Mesenchymal stem cell (in vitro differentiated cells and primary cell): Measurements from ENCODE around the gene KCNE4.

Experiments used
- DNase-seq: peaks from one replicate; pipeline ENCODE4 v3.0.0-alpha.2; 2013
- H2AFZ ChIP-seq: one replicate; pipeline ENCODE4 v1.6.1; 2013; ENCODE audit warnings: low read depth, mild to moderate bottlenecking, control low read depth, inconsistent platforms, low read length, moderate library complexity
- H2AK5ac ChIP-seq: 2 replicates; pipeline ENCODE4 v1.6.1; 2013; ENCODE audit warnings: low read length, moderate library complexity, mild to moderate bottlenecking, inconsistent platforms; ENCODE audit not compliant: severe bottlenecking
- H2BK120ac ChIP-seq: one replicate; pipeline ENCODE4 v1.6.1; 2013; ENCODE audit warnings: low read depth, mild to moderate bottlenecking, inconsistent platforms, low read length, moderate library complexity
- H2BK12ac ChIP-seq, 2 experiments: one replicate each; pipeline ENCODE4 v1.6.1; 2013; ENCODE audit warnings: inconsistent platforms in 2 of 2, low read length in 2 of 2, mild to moderate bottlenecking in 2 of 2, moderate library complexity in 2 of 2, control low read depth in 1 of 2
- H2BK15ac ChIP-seq: one replicate; pipeline ENCODE4 v1.6.1; 2013; ENCODE audit warnings: mild to moderate bottlenecking, low read depth, inconsistent platforms; ENCODE audit not compliant: poor library complexity, severe bottlenecking
- H2BK5ac ChIP-seq: 2 replicates; pipeline ENCODE4 v1.6.1; 2013; ENCODE audit warnings: low read depth, mild to moderate bottlenecking, low read length, control low read depth, inconsistent platforms; ENCODE audit not compliant: poor library complexity, severe bottlenecking
- H3K14ac ChIP-seq, 2 experiments: one replicate each; pipeline ENCODE4 v1.6.1; 2013; ENCODE audit warnings: inconsistent platforms in 2 of 2, low read length in 2 of 2, control low read depth in 1 of 2, mild to moderate bottlenecking in 1 of 2, moderate library complexity in 1 of 2
- H3K18ac ChIP-seq, 2 experiments: one replicate each; pipeline ENCODE4 v1.6.1; 2013; ENCODE audit warnings: inconsistent platforms in 2 of 2, low read length in 2 of 2, control low read depth in 1 of 2, low read depth in 1 of 2, mild to moderate bottlenecking in 1 of 2
- H3K23ac ChIP-seq, 2 experiments: one replicate each; pipeline ENCODE4 v1.6.1; 2013; ENCODE audit warnings: inconsistent platforms in 2 of 2, low read length in 2 of 2, mild to moderate bottlenecking in 2 of 2, moderate library complexity in 2 of 2, control low read depth in 1 of 2
- H3K27ac ChIP-seq: 2 replicates; pipeline ENCODE4 v1.5.1; 2013; ENCODE audit warnings: mild to moderate bottlenecking, moderate library complexity, low read length, control low read depth, inconsistent platforms; ENCODE audit not compliant: poor library complexity, severe bottlenecking
- H3K27me3 ChIP-seq, 2 experiments: 2 replicates each; pipeline versions ENCODE4 v1.6.1 to v1.7.0; 2013; ENCODE audit warnings: low read length in 2 of 2, mild to moderate bottlenecking in 2 of 2, moderate library complexity in 2 of 2, control low read depth in 1 of 2, inconsistent platforms in 1 of 2; ENCODE audit not compliant: control insufficient read depth in 1 of 2, insufficient read depth in 1 of 2
- H3K36me3 ChIP-seq, 2 experiments: 2 replicates each; pipeline versions ENCODE4 v1.6.1 to v1.7.0; 2013; ENCODE audit warnings: low read length in 2 of 2, control low read depth in 1 of 2, inconsistent platforms in 1 of 2, low read depth in 1 of 2, mild to moderate bottlenecking in 1 of 2; ENCODE audit not compliant: insufficient read depth in 2 of 2, control insufficient read depth in 1 of 2
- H3K4ac ChIP-seq, 2 experiments: one replicate each; pipeline ENCODE4 v1.6.1; 2013; ENCODE audit warnings: inconsistent platforms in 2 of 2, low read length in 2 of 2, mild to moderate bottlenecking in 2 of 2, moderate library complexity in 2 of 2, control low read depth in 1 of 2, low read depth in 1 of 2
- H3K4me1 ChIP-seq: 2 replicates; pipeline ENCODE4 v1.6.1; 2013; ENCODE audit warnings: low read depth, low read length, control low read depth; ENCODE audit not compliant: control insufficient read depth, insufficient read depth
- H3K4me2 ChIP-seq: 2 replicates; pipeline ENCODE4 v1.6.1; 2013; ENCODE audit warnings: low read length, mild to moderate bottlenecking, inconsistent platforms; ENCODE audit not compliant: poor library complexity, severe bottlenecking
- H3K4me3 ChIP-seq, 2 experiments: 2 replicates each; pipeline versions ENCODE4 v1.5.1 to v1.7.0; 2013; ENCODE audit warnings: low read length in 2 of 2, mild to moderate bottlenecking in 2 of 2, control low read depth in 1 of 2, low read depth in 1 of 2; ENCODE audit not compliant: insufficient read depth in 1 of 2
- H3K79me1 ChIP-seq: replicated peaks from 2 replicates; pipeline ENCODE4 v1.6.1; 2013; ENCODE audit warnings: mild to moderate bottlenecking, control low read depth, low read length, inconsistent platforms; ENCODE audit not compliant: poor library complexity, severe bottlenecking
- H3K9ac ChIP-seq: 2 replicates; pipeline ENCODE4 v1.7.0; 2013; ENCODE audit warnings: mild to moderate bottlenecking, low read length, moderate library complexity
- H3K9me3 ChIP-seq: 2 replicates; pipeline ENCODE4 v1.7.0; 2013; ENCODE audit warnings: mild to moderate bottlenecking, low read length; ENCODE audit not compliant: control insufficient read depth
- H4K8ac ChIP-seq: one replicate; pipeline ENCODE4 v1.6.1; 2013; ENCODE audit warnings: inconsistent platforms, mild to moderate bottlenecking, low read length, moderate library complexity
- H4K91ac ChIP-seq: one replicate; pipeline ENCODE4 v1.6.1; 2013; ENCODE audit warnings: mild to moderate bottlenecking, low read length, inconsistent platforms
- WGBS: methylation state at CpG from one replicate; pipeline ENCODE4 v1.1.7; 2013; ENCODE audit warnings: mixed read lengths; 5-methylcytosine and 5-hydroxymethylcytosine counted together

The KCNE4 gene

GRCh38 chr2:223027442-223027841, 24.5 kb upstream of the KCNE4 start:
- peak overlapping the region; percentile 6 to 54 for H3K4ac ChIP-seq
- peaks cover 3% of the 10 kb centered on the region for H3K4me1 ChIP-seq
- H3K4me2 ChIP-seq = no peak overlapping the region
- no peak overlapping the region for H2BK5ac ChIP-seq
- H3K36me3 ChIP-seq = no peaks in the 10 kb centered on the region
- H4K91ac ChIP-seq = peak overlapping the region; percentile 8
- no peak overlapping the region for H2BK15ac ChIP-seq
- no peak overlapping the region for H3K9ac ChIP-seq
- H3K27ac ChIP-seq = no peak overlapping the region
- H3K23ac ChIP-seq = no peak overlapping the region
- H3K18ac ChIP-seq = peak overlapping the region in 1 of 2 experiments; percentile 55
- peak overlapping the region; percentile 51 to 57 for H2BK12ac ChIP-seq
- DNase-seq = no peak
- H2AK5ac ChIP-seq = no peak overlapping the region
- H3K4me3 ChIP-seq = no peak overlapping the region
- H2AFZ ChIP-seq = no peak overlapping the region
- no peaks in the 10 kb centered on the region for H3K79me1 ChIP-seq
- WGBS = 100% methylated on average over 2 of the region's 2 CpGs
- H3K9me3 ChIP-seq = peaks cover 8% of the 10 kb centered on the region
- H3K27me3 ChIP-seq = no peaks in the 10 kb centered on the region
- no peak overlapping the region for H2BK120ac ChIP-seq
- no peak overlapping the region for H3K14ac ChIP-seq
- no peak overlapping the region for H4K8ac ChIP-seq

- H2BK15ac ChIP-seq = no peak overlapping the region
- H3K14ac ChIP-seq = no peak overlapping the region
- H2BK12ac ChIP-seq = no peak overlapping the region
- H3K4me3 ChIP-seq = no peak overlapping the region
- H3K79me1 ChIP-seq = no peaks in the 10 kb centered on the region
- no peak overlapping the region for H2AK5ac ChIP-seq
- no peak overlapping the region for H2BK120ac ChIP-seq
- no peaks in the 10 kb centered on the region for H3K27me3 ChIP-seq
- peaks cover 23% of the 10 kb centered on the region for H3K9me3 ChIP-seq
- H2BK5ac ChIP-seq = no peak overlapping the region
- H3K27ac ChIP-seq = no peak overlapping the region
- no peak for DNase-seq
- H3K18ac ChIP-seq = no peak overlapping the region
- peak overlapping the region; percentile 10 for H4K91ac ChIP-seq
- H3K4me1 ChIP-seq = peaks cover 3% of the 10 kb centered on the region
- H3K36me3 ChIP-seq = no peaks in the 10 kb centered on the region
- H3K4ac ChIP-seq = no peak overlapping the region
- no peak overlapping the region for H2AFZ ChIP-seq
- no peak overlapping the region for H3K4me2 ChIP-seq
- H3K23ac ChIP-seq = no peak overlapping the region
- no peak overlapping the region for H4K8ac ChIP-seq
- no peak overlapping the region for H3K9ac ChIP-seq
- 61% methylated on average over 2 of the region's 3 CpGs for WGBS
These were observed 22.7 kb upstream of the KCNE4 start for GRCh38 chr2:223029287-223029686.

GRCh38 chr2:223032187-223033142, 19.5 kb upstream of the KCNE4 start:
- 85% methylated on average over 7 of the region's 8 CpGs for WGBS
- H3K27me3 ChIP-seq = no peaks in the 10 kb centered on the region
- no peak overlapping the region for H3K9ac ChIP-seq
- H3K14ac ChIP-seq = no peak overlapping the region
- H3K36me3 ChIP-seq = no peaks in the 10 kb centered on the region
- H3K79me1 ChIP-seq = no peaks in the 10 kb centered on the region
- H3K27ac ChIP-seq = no peak overlapping the region
- no peak overlapping the region for H2AK5ac ChIP-seq
- H2BK120ac ChIP-seq = no peak overlapping the region
- no peak for DNase-seq
- H3K9me3 ChIP-seq = peaks cover 23% of the 10 kb centered on the region
- H3K4me3 ChIP-seq = peak overlapping the region in 1 of 2 experiments; percentile 8
- no peak overlapping the region for H3K23ac ChIP-seq
- no peak overlapping the region for H3K18ac ChIP-seq
- H2BK12ac ChIP-seq = peak overlapping the region in 1 of 2 experiments; percentile 42
- H3K4ac ChIP-seq = no peak overlapping the region
- H4K8ac ChIP-seq = no peak overlapping the region
- H3K4me2 ChIP-seq = no peak overlapping the region
- peaks cover 1% of the 10 kb centered on the region for H3K4me1 ChIP-seq
- H2BK5ac ChIP-seq = no peak overlapping the region
- no peak overlapping the region for H2BK15ac ChIP-seq
- H4K91ac ChIP-seq = no peak overlapping the region
- H2AFZ ChIP-seq = no peak overlapping the region

- no peak overlapping the region for H2BK15ac ChIP-seq
- no peak overlapping the region for H3K4ac ChIP-seq
- no peak overlapping the region for H2BK120ac ChIP-seq
- H2AK5ac ChIP-seq = no peak overlapping the region
- H3K23ac ChIP-seq = no peak overlapping the region
- H3K27me3 ChIP-seq = no peaks in the 10 kb centered on the region
- no peak overlapping the region for H3K4me2 ChIP-seq
- H3K79me1 ChIP-seq = no peaks in the 10 kb centered on the region
- peaks cover 23% of the 10 kb centered on the region for H3K9me3 ChIP-seq
- no peaks in the 10 kb centered on the region for H3K4me1 ChIP-seq
- H2AFZ ChIP-seq = no peak overlapping the region
- H3K4me3 ChIP-seq = no peak overlapping the region
- no peak overlapping the region for H4K91ac ChIP-seq
- no peak overlapping the region for H3K27ac ChIP-seq
- no peak overlapping the region for H2BK12ac ChIP-seq
- no peak overlapping the region for H3K9ac ChIP-seq
- H2BK5ac ChIP-seq = no peak overlapping the region
- DNase-seq = no peak
- no peak overlapping the region for H4K8ac ChIP-seq
- no peaks in the 10 kb centered on the region for H3K36me3 ChIP-seq
- no peak overlapping the region for H3K14ac ChIP-seq
- H3K18ac ChIP-seq = no peak overlapping the region
These were observed 17.6 kb upstream of the KCNE4 start for GRCh38 chr2:223034221-223034975.
